ENCODE data around the gene COBL.

The COBL gene

DNA sequence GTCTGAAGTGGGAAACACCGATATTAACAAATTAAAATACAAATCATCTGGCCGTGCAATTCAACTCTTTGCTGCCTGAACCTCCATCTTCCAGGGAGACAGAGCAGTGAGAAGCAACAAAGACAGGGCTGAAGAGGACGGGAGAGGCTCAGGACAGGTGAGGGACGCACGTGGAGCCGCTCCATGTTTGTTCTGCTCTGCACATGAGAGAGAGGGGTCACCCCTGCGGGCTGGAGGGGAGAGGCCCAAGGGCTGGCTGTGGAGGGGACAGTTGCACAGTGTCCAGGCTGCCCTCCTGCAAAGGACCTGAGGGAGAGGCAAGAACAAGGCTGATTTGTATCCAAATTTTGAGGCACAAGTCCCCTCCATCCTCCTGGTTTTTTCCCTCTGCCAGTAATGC, 41.7 kb downstream of the COBL start:
- no peaks in the 10 kb centered on the region for H3K36me3 ChIP-seq (ENCODE audit: control insufficient read depth, insufficient read depth, low read length)
- no peaks in the 10 kb centered on the region for H3K4me1 ChIP-seq (ENCODE audit: control insufficient read depth, insufficient read depth, low read length)
- no peaks in the 10 kb centered on the region for H3K9me3 ChIP-seq (ENCODE audit: control insufficient read depth, insufficient read depth, low read length)
- H3K27me3 ChIP-seq (ENCODE audit: control insufficient read depth, insufficient read depth, low read length): no peaks in the 10 kb centered on the region
- no CpG with 5 or more reads among the region's 7 CpGs for WGBS (ENCODE audit: insufficient coverage, insufficient read length)
- H3K4me3 ChIP-seq (ENCODE audit: low read length): no peak overlapping the region
- DNase-seq (ENCODE audit: low read depth, low spot score): no peak
- no peak overlapping the region for H3K27ac ChIP-seq (ENCODE audit: low read length)

DNA sequence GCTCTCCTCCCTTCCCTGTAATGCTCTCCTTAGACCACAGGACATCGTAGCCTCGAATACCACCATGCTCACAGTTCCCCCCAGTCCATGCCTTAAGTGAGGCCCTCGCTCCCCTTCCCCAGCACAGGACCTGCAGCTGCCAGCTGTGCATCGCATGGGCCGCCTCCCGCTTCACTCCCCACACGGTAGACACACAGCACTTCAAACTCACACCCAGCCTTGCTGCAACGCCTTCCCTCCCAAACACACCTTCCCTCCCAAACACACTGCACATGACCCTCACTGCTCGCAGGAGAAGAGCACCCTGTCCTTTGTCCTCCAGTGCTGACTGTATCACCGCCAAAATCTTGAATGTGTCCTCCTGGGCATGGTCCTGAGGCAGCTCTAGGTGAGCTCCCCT, 42.6 kb downstream of the COBL start:
- DNase-seq (ENCODE audit: low read depth, low spot score): no peak
- H3K4me1 ChIP-seq (ENCODE audit: control insufficient read depth, insufficient read depth, low read length): 0 out of 2 replicates have a peak, but pooled peaks cover 1% of the 10 kb centered on the region
- no peaks in the 10 kb centered on the region for H3K36me3 ChIP-seq (ENCODE audit: control insufficient read depth, insufficient read depth, low read length)
- H3K9me3 ChIP-seq (ENCODE audit: control insufficient read depth, insufficient read depth, low read length): no peaks in the 10 kb centered on the region
- no peak overlapping the region for H3K4me3 ChIP-seq (ENCODE audit: low read length)
- no peaks in the 10 kb centered on the region for H3K27me3 ChIP-seq (ENCODE audit: control insufficient read depth, insufficient read depth, low read length)
- WGBS (ENCODE audit: insufficient coverage, insufficient read length): 100% methylated on average over 1 of the region's 10 CpGs
- no peak overlapping the region for H3K27ac ChIP-seq (ENCODE audit: low read length)

DNA sequence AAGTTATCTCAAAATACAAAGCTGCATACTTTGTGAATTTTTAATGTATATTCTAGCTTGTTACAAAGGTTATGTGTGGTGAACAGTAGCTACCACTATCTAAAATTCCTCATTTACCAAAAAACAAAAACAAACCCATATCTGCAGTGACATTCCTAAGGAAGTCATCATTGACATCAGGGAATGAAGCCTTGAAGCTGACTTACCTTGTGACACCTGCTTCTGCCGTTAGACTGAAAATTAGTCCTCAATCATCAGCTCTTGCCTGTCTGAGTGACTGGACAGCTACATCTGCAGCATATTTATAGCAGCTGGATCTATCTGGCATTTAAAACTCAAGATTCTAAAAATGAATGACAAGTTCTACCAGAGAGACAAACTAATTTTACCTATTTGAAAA, 43.2 kb downstream of the COBL start:
- Histone ChIP-seq H3K4me3 (ENCODE audit: low read length) (no peak overlapping the region), H3K4me1 (ENCODE audit: control insufficient read depth, insufficient read depth, low read length) (0 out of 2 replicates have a peak, but pooled peaks cover 1% of the 10 kb centered on the region), H3K27me3 (ENCODE audit: control insufficient read depth, insufficient read depth, low read length) (no peaks in the 10 kb centered on the region), H3K36me3 (ENCODE audit: control insufficient read depth, insufficient read depth, low read length) (no peaks in the 10 kb centered on the region), H3K27ac (ENCODE audit: low read length) (no peak overlapping the region), H3K9me3 (ENCODE audit: control insufficient read depth, insufficient read depth, low read length) (no peaks in the 10 kb centered on the region)
- no peak for DNase-seq (ENCODE audit: low read depth, low spot score)
- WGBS (ENCODE audit: insufficient coverage, insufficient read length): no CpG with 5 or more reads among the region's 1 CpG

DNA sequence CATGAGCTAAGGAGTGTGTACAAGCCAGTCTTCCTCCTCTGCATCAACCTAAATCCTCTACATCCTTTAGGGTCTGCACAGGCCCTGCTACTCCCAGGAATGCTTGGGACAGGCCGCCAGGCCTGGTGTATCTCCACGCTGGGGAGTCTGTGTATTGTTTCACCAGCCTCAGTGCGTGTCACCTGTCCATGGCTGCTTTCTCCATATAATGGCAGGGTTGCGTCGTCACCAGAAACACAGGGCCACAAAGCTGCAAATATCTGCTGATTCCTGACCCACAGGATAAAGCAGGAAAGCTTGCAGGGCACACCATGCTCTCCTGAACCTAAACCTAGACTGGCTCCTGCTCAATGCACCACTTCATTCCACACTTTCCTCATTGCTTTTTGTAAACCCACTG, 45.6 kb downstream of the COBL start:
- no CpG with 5 or more reads among the region's 5 CpGs for WGBS (ENCODE audit: insufficient coverage, insufficient read length)
- Histone ChIP-seq H3K4me3 (ENCODE audit: low read length) (no peak overlapping the region), H3K36me3 (ENCODE audit: control insufficient read depth, insufficient read depth, low read length) (no peaks in the 10 kb centered on the region), H3K9me3 (ENCODE audit: control insufficient read depth, insufficient read depth, low read length) (no peaks in the 10 kb centered on the region), H3K27me3 (ENCODE audit: control insufficient read depth, insufficient read depth, low read length) (no peaks in the 10 kb centered on the region), H3K4me1 (ENCODE audit: control insufficient read depth, insufficient read depth, low read length) (0 out of 2 replicates have a peak, but pooled peaks cover 1% of the 10 kb centered on the region), H3K27ac (ENCODE audit: low read length) (no peak overlapping the region)
- DNase-seq (ENCODE audit: low read depth, low spot score): no peak

DNA sequence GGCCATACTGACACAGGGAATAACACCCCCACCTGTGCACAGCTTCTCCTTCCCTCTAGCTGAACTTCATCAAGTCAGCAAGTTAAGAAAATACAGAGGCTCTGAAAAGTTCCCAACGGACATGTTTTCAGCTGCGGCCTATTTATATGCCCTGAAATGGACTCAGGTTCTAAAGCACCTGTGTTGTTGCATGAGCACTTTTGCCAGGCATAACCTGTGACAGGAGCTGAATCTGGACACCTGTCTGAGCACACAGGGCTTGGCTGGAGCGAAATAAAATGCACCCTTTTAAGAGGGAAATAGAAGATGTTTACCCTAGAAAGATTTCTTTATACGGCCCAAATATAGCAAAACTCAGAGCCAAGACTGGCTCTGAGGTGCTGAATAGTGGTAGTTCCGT, 46.7 kb downstream of the COBL start:
- H3K36me3 ChIP-seq (ENCODE audit: control insufficient read depth, insufficient read depth, low read length): no peaks in the 10 kb centered on the region
- WGBS (ENCODE audit: insufficient coverage, insufficient read length): no CpG with 5 or more reads among the region's 5 CpGs
- H3K9me3 ChIP-seq (ENCODE audit: control insufficient read depth, insufficient read depth, low read length): no peaks in the 10 kb centered on the region
- H3K4me3 ChIP-seq (ENCODE audit: low read length): no peak overlapping the region
- H3K27ac ChIP-seq (ENCODE audit: low read length): no peak overlapping the region
- H3K27me3 ChIP-seq (ENCODE audit: control insufficient read depth, insufficient read depth, low read length): no peaks in the 10 kb centered on the region
- no peak for DNase-seq (ENCODE audit: low read depth, low spot score)
- H3K4me1 ChIP-seq (ENCODE audit: control insufficient read depth, insufficient read depth, low read length): 0 out of 2 replicates have a peak, but pooled peaks cover 1% of the 10 kb centered on the region

DNA sequence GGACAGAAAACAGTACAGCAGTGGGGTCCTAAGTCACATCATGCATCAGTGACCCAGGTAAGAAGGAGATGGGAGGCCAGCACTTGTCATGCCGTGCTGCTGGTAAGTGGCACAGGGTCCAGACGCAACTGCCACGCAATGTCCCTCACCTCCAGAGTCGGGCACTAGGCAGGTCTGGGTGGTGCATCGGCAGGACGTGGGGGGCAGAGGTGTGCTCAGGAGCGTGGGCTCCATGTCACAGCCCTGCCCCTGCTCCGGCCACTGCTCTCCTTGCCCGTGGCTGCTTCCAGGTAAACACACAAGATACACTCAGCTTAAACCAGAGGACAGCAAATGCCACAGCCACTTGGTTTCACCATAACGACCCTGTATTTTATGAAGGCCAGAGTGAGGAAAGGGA, 47.3 kb downstream of the COBL start:
- no peak for DNase-seq (ENCODE audit: low read depth, low spot score)
- Histone ChIP-seq H3K4me3 (ENCODE audit: low read length) (no peak overlapping the region), H3K9me3 (ENCODE audit: control insufficient read depth, insufficient read depth, low read length) (no peaks in the 10 kb centered on the region), H3K4me1 (ENCODE audit: control insufficient read depth, insufficient read depth, low read length) (0 out of 2 replicates have a peak, but pooled peaks cover 1% of the 10 kb centered on the region), H3K27ac (ENCODE audit: low read length) (no peak overlapping the region), H3K36me3 (ENCODE audit: control insufficient read depth, insufficient read depth, low read length) (no peaks in the 10 kb centered on the region), H3K27me3 (ENCODE audit: control insufficient read depth, insufficient read depth, low read length) (no peaks in the 10 kb centered on the region)
- no CpG with 5 or more reads among the region's 10 CpGs for WGBS (ENCODE audit: insufficient coverage, insufficient read length)

DNA sequence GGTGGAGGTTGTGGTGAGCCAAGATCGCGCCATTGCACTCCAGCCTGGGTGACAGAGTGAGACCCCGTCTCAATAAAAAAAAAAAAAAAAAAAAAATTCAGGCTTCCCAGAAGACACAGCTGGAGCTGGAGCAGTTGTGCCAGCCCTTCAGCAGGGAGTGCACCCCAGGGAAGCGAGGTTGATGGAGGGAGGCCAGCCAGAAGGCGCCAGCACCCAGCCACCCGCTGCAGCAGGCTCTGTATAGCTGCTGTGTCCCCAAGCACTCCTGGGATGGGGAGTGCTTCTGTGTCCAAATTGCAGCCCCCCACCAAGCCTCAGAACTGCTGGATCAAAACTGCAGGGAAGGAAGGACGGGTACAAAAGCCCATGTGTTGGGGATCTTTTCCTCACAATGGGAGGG, 47.8 kb downstream of the COBL start:
- Histone ChIP-seq H3K9me3 (ENCODE audit: control insufficient read depth, insufficient read depth, low read length) (no peaks in the 10 kb centered on the region), H3K27ac (ENCODE audit: low read length) (no peak overlapping the region), H3K27me3 (ENCODE audit: control insufficient read depth, insufficient read depth, low read length) (no peaks in the 10 kb centered on the region), H3K36me3 (ENCODE audit: control insufficient read depth, insufficient read depth, low read length) (no peaks in the 10 kb centered on the region), H3K4me3 (ENCODE audit: low read length) (no peak overlapping the region), H3K4me1 (ENCODE audit: control insufficient read depth, insufficient read depth, low read length) (0 out of 2 replicates have a peak, but pooled peaks cover 1% of the 10 kb centered on the region)
- no CpG with 5 or more reads among the region's 7 CpGs for WGBS (ENCODE audit: insufficient coverage, insufficient read length)
- DNase-seq (ENCODE audit: low read depth, low spot score): no peak

DNA sequence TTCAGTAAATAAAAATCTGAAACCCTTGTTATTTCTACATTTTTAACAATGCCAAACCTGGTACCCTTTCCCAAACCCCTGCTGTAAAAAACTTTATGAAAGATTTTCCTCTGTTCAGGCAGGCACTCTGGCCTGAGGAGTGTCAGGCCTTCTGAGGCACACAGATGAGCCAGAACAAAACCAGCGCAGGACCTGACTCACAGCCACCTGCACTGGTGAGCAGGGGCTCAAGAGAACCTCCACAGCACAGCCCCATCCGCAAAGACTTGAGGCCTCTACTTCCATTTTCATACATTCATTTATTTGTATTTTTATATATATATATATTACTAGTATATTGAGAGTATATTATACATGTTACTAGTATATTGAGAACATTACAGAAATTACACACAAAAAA, 49.4 kb downstream of the COBL start:
- Histone ChIP-seq H3K27me3 (ENCODE audit: control insufficient read depth, insufficient read depth, low read length) (no peaks in the 10 kb centered on the region), H3K4me3 (ENCODE audit: low read length) (no peak overlapping the region), H3K27ac (ENCODE audit: low read length) (no peak overlapping the region), H3K9me3 (ENCODE audit: control insufficient read depth, insufficient read depth, low read length) (no peaks in the 10 kb centered on the region), H3K4me1 (ENCODE audit: control insufficient read depth, insufficient read depth, low read length) (0 out of 2 replicates have a peak, but pooled peaks cover 1% of the 10 kb centered on the region), H3K36me3 (ENCODE audit: control insufficient read depth, insufficient read depth, low read length) (no peaks in the 10 kb centered on the region)
- DNase-seq (ENCODE audit: low read depth, low spot score): no peak
- WGBS (ENCODE audit: insufficient coverage, insufficient read length): no CpG with 5 or more reads among the region's 2 CpGs

DNA sequence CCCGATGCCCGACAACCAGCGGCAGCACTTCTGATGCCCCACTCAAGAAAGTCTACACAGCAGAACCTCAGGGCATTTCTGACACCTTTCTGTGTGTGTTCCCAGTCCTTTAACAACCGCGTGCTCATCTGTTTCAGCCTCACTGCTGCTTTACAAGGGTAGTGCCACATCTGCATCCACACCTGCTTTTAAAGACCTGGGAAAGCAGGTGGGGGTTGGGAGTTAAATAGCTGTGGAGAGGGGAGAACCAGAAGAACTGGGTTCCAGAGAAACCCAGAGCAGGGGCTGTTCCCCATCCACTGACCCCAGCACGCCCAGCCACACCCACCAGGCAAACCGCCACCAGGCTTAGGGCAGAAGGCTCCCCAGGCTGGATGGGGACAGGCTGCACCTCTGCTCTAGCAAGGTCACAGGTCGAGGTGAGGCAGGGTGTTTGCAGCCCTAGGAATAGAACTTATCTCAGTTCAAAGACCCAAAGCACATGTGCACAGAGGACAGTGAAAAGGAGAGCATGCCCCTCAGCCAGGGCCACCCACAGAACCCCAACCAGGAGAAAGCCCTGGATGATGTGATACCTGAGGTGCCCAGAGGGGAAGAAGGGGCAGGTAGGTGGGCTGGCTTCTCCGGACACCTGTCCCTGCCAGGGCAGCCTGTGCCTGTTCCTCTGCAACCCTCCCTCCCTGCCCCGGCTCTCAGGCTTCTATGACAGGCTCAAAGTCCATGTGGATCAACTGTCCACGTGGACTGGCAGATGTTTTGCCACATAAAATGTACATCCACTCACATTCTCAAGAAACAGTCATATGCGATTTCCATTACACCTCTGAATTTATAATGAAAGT, 51.3 kb downstream of the COBL start:
- WGBS (ENCODE audit: insufficient coverage, insufficient read length): no CpG with 5 or more reads among the region's 12 CpGs
- no peak for DNase-seq (ENCODE audit: low read depth, low spot score)
- H3K27me3 ChIP-seq (ENCODE audit: control insufficient read depth, insufficient read depth, low read length): no peaks in the 10 kb centered on the region
- 0 out of 2 replicates have a peak, but pooled peaks cover 1% of the 10 kb centered on the region for H3K4me1 ChIP-seq (ENCODE audit: control insufficient read depth, insufficient read depth, low read length)
- no peaks in the 10 kb centered on the region for H3K9me3 ChIP-seq (ENCODE audit: control insufficient read depth, insufficient read depth, low read length)
- no peak overlapping the region for H3K27ac ChIP-seq (ENCODE audit: low read length)
- H3K4me3 ChIP-seq (ENCODE audit: low read length): no peak overlapping the region
- H3K36me3 ChIP-seq (ENCODE audit: control insufficient read depth, insufficient read depth, low read length): no peaks in the 10 kb centered on the region

DNA sequence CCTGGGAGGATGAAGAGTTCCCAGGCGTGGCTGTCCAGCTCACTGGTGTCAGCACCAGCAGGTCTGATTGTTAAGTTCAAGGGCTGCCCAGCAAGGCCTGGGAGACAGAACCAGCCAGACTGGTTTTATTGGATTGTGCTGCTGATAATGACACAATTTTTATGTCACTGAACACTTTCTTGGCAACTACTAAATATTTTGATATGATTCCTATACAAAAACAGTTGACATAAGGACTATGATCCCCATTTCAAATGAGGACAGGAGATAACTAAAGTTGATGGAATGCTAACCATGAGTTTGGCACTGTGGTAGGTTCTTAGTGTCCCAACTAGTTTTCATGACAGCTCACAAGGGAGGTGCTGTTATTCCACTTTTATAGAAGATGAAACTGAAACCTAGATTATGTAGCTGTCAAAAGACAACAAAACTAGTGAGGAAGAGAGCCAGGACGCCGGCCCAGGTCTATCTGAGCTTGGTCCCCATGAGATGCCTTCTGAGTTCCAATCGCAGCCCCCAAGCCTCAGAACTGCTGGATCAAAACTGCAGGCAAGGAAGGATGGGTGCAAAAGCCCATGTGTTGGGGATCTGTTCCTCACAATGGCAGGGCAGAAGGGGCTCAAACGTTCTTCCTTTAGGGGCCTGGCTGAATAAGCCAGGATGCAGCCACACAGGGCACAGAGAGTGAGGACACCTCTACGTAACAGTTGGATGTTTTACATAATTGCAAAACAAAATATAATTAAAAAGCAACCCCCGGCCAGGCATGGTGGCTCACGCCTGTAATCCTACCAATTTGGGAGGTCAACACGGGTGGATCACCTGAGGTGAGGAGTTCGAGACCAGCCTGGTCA, 52.8 kb downstream of the COBL start:
- no peaks in the 10 kb centered on the region for H3K4me1 ChIP-seq (ENCODE audit: control insufficient read depth, insufficient read depth, low read length)
- H3K36me3 ChIP-seq (ENCODE audit: control insufficient read depth, insufficient read depth, low read length): no peaks in the 10 kb centered on the region
- WGBS (ENCODE audit: insufficient coverage, insufficient read length): no CpG with 5 or more reads among the region's 10 CpGs
- H3K4me3 ChIP-seq (ENCODE audit: low read length): no peak overlapping the region
- no peak overlapping the region for H3K27ac ChIP-seq (ENCODE audit: low read length)
- H3K9me3 ChIP-seq (ENCODE audit: control insufficient read depth, insufficient read depth, low read length): no peaks in the 10 kb centered on the region
- no peaks in the 10 kb centered on the region for H3K27me3 ChIP-seq (ENCODE audit: control insufficient read depth, insufficient read depth, low read length)
- no peak for DNase-seq (ENCODE audit: low read depth, low spot score)
